HG02938 (cell line): Measurements from ENCODE around the gene CYYR1.

Source experiments
- ATAC-seq: cut with Tn5 transposase; IDR thresholded peaks from one replicate; pipeline ENCODE4 v1.9.1; 2021; ENCODE audit warnings: mild to moderate bottlenecking, moderate library complexity; ENCODE audit not compliant: unreplicated experiment

CYYR1 gene

DNA sequence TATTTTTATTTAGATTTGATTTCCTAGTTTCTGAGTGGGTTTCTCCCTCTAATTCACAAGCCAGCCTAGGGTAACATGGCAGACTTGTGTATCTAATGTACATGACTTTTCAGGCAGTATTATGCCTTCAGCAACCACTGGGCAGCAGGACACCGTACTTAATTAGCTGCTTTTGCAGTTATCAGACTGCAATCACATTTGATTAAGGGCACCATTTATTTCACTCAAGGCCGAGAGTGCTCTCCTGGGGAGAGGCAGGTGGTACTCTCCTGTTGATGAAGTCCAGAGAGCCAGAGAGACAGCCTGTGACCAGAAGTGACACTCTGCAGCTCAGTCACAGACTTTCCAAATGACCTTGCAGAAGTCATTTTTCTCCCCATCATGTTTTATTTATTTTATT is 18.7 kb downstream of the CYYR1 start:
- ATAC-seq, result no peak

DNA sequence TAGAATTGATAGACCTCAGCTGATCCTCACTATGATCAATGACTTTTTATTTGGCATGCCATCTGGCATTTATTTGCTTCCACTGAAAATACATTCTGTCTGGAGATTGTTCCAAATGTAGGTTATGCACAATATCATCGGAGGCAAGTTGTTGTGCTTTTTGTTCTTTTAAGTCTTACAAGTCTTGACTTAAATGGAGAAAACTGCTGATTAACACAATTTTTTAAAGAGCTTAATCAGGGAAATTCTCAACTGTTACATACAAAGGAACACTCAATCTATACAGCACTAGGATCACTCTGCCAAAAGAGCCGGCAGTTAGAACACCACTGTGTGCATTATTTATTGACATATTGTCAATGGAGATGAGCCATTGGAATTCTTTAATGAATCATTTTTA is 19.2 kb downstream of the CYYR1 start:
- ATAC-seq, result no peak

DNA sequence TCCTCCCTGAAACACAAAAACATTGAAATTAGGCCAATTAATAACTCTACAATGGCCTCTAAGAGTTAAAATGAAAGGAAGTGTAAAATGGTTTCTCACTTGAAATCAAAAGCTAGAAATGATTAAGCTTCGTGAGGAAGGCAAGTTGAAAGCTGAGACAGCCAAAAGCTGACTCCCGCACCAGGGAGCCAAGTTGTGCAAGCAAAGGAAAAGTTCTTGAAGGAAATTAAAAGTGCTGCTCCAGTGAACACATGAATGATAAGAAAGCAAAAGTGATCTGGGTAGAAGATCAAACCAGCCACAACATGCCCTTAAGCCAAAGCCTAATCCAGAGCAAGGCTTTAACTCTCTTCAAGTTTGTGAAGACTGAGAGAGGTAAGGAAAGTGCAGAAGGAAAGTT is 22.8 kb downstream of the CYYR1 start:
- no peak for ATAC-seq

DNA sequence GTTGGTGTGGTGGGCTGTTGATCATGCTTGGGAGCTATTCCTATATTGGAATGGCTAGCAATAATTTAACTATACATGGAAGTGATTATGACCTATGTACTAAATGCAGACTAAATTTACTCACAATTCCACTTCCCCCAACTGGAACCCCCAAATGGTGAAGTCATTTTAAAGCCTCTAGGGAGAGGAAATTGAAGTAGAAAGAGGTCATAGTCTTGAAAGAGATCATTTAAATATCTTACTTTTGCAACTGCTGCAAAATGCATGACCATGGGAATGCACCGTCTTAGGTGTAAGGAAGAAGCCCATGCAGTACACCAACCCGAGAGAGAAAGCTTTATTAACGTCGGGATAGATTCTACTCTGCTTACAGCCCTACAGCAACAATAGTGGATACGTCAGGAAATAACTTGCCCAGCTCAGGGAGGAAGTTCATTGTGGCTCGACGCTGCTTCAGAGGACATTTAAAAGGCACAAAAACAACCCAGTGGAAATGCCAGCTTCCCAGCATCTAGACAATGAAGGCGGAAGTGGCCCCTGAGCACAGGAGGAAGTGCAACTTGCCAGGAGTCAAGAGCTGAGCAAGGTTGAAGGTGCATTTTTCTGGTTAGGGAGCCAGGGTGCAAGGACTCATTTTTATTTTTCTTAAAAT is 26.5 kb downstream of the CYYR1 start:
- no peak for ATAC-seq

DNA sequence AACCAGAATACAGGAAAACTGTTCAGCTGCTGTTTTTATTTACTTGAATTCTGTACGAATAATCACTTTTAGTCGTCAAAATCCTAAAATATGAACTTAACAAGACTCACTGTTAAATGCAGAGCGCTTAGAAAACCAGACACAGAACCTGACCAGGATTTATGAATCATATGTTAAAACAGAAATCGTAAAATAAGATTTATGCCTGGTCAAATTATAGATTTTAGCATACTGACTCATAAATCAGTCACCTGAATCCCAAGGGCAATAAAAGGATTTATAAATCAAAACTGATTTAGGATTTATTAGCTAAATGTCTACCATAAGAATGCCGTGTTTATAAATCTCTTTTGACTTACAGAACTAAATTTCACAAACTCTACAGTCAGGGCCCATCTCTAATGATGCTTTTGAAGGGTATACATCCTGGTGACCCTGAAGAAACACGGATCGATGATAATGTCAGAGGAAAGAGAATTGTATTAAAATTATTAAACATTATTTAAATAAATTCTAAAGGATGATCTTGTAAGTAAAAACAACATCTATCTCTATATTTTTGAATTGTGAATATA is 28.8 kb downstream of the CYYR1 start:
- no peak for ATAC-seq

DNA sequence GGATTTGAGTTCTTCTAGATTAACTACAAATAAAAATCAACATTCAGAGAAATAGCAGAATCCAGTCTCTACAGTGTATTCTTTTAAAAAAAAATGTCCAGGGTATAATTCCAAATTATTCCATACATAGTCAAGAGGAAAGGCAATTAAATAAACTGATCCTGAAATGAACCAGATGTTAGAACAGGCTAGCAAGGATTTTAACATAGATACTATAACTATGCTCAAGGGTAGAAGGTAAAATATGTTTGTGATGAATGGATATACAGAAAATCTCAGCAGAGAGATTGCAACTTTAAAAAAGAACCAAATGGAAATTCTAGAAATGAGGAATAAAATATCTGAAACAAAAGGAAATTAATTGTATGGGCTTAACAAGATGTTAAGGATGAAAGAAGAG is 32.4 kb downstream of the CYYR1 start:
- no peak for ATAC-seq

DNA sequence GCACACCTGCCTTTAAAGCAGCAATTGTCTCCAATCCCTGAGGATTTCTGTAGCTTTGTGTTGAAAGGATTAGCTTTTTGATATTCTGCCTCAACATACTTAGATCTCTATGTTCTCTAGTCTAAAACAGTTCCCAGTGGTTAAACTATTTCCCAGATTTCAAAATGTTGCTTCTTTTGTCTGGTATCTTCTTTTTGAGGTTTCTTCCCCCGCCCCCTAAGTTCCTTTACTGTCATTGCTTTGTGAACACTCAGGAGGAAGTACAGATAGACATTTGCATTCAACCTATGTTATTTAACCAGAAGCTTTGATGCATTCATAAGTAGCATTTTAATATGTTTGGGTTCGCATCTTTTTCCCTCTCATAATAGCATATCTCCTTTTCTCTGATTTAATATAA is 33.5 kb downstream of the CYYR1 start:
- no peak for ATAC-seq

DNA sequence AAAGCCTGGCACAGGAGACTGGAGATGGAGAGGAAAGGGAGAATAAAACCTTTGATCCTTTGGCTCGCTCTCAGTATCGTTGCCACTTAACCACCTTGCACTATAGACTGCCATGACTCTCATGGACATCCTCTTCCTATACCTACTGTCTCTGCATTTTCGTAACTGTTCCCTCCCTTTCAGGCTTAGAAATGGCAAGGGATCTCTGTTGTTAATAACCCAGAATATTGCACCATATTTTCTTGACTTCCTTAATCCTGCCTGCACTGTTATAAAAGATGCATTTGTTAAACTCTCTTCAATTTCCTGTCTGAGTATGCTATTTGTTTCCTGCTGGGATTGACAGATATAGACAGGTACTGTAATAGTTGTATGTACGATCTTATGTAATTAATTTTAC is 38.6 kb downstream of the CYYR1 start:
- ATAC-seq, result no peak

DNA sequence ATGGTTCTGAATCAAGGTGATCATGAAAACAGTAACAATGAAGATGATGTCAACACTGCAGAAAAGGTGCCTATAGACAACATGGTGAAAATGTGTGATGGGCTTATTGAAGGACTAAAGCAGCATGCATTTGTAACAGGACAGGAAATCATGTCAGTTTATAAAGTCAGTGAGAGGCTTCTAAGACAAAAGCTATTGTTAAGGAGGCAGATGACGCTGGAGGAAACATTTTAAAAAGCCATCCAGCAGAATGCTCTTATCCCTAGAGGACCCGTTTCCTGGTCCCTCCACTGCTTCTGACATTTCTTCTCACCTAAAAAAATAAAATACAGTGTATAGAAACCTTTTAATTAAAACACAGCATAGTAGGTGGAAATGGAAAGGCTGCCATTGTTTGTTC is 40.9 kb downstream of the CYYR1 start:
- no peak for ATAC-seq

DNA sequence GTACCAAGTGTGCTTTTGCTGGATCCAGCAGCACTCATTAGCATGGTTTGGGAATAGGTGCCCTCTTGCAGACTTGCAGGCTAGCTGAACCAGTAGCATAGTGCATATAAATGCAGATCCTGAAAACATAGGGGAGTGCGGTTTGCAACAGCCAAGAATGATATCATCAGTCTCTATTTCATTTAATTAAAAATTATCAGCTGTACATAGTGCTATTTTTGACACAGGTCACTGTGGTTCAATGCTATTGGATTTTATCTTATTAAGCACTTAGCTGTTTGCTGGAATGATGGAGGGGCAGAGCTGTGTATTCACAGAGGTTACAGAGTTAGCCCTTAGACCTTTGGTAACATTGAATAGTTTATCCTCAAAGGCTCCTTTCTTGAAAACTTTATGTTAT is 43.6 kb downstream of the CYYR1 start:
- ATAC-seq, result no peak

DNA sequence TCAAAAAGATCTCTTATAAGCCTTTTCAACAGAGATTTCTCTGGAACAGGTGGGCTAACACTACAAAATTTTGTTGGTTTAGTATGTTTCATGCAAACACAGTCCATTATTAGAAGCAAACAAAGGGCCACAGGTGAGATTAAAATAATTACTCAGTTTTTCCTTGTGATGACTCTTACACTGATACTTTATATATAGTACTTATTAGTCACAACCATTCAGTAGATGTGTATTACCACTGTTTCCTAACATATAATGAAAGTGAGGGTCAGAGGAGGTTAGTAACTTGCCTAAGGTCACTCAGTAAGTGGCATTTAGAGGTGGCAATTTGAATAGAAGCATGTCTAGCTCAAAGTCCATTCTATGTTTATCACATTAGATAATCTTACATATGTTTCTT is 44.2 kb downstream of the CYYR1 start:
- no peak for ATAC-seq

DNA sequence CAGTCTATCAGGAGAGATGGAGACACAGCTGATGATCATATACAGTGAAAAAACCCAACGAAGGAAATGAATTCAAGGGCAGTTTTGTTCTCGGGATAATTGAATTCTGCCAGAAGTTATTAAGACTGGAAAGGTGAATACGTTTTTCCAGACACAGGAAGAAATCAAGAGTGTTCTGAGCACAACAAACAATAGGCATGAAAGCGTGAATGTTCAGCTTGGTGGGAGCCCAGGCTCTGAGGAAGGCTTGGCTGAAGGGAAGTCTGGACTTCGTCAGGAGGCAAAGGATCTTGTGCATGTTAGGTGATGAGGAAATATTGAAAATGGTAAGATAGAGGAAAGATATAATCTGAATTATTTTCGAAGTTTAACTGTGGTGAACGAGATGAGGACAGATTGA is 50.4 kb downstream of the CYYR1 start:
- ATAC-seq, result no peak

DNA sequence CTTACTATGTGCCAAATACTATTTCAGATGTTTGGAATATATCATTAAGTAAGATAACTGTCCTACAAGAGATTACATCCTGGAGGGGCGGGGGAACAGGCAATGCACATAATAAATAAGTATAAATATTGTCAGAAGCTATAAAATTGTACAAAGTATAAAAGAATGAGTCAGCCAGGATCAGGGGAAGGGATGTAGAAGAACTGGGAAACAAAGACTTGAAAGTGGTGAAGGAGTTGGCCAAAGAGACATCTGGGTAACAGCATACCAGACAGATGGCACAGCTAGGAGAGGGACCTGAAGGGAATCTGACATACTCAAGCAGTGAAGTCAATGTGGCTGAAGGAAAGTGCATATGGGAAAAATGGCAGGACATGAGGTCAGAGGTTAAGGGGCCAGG is 53.9 kb downstream of the CYYR1 start:
- ATAC-seq, result no peak

DNA sequence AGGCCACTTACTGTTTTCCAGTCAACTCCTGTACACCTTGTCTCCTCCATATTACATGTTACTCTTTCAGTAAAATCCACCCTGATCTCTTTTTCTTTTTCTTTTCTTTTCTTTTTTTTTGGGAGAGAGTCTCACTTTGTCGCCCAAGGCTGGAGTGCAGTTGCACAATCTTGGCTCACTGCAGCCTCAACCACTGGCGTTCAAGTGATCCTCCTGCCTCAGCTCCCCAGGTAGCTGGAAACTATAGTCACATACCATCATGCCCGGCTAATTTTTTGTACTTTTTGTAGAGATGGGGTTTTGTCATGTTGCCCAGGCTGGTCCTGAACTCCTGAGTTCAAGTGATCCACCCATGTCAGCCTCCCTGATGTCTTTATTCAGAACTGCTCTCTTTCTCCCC is 57.8 kb downstream of the CYYR1 start:
- no peak for ATAC-seq

DNA sequence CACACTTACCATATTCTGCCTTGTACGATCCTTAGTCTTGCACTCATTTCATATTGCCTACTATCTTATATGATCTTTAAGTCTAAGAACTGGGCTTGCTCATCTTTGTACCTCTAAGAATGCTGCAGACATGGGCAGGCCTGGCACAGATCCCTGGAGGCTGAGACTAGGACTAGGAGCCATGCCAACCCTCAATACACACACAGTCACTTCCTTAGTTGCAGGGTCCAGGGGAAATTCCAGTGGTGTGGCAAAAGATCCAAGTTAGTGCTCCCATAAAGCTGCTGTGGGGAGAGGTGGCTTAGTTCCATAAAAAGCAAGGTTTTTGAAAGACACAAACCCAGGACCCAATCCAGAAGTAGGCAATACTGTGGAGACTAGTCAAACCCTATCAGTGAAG is 59.9 kb downstream of the CYYR1 start:
- no peak for ATAC-seq

DNA sequence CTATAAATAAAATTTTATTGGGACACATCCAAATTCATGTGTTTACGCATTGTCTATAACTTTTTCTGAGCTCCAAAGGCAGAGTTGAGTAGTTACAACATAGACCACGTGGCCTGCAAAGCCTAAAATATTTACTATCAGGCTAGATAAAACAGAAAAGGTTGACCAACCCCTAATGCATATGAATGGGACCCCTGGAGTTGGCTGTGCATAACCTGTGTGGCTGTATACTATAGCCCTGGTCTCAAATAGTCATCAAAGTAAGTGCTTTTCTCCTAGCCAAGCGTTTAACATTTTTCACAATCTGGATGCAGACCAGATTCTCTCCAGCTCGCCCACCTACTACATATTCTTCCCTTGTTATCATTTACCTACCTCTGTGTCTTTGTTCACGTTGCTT is 60.4 kb downstream of the CYYR1 start:
- no peak for ATAC-seq

DNA sequence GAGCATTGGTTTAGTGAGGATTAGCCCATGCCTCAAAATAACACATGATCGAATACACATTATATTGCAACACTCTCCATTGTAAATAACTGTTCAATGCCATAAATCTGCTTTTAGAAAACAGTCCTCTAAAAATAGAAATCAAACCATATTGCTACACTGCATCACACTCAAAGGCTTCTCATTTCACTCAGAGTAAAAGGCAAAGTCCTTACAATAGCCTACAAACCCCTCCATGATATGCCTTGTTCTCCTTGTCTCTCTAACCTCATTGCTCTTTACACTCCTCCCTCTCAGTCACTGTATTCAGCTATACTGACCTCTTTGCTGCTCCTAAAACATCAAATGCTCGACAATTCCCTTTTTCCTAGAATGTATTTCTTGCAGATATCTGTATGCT is 64.2 kb downstream of the CYYR1 start:
- no peak for ATAC-seq

DNA sequence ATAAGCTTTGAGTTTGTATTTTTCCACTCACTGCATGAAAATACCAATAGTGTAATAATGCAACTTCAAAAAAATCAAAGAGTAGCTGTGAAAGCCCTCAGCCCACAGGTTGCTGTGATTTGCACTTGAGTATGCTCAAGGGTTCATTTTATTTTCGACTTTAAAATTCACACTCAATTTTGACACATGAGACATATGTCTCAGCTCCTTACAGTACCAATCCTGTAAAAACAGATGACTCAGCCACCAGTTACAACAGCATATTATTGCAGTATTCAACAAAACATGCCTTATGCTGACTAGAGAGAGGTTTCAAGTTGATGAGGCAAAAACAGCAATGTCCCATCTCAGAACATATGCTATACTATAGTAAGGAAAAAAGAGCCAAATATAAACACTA is 66.1 kb downstream of the CYYR1 start:
- no peak for ATAC-seq

DNA sequence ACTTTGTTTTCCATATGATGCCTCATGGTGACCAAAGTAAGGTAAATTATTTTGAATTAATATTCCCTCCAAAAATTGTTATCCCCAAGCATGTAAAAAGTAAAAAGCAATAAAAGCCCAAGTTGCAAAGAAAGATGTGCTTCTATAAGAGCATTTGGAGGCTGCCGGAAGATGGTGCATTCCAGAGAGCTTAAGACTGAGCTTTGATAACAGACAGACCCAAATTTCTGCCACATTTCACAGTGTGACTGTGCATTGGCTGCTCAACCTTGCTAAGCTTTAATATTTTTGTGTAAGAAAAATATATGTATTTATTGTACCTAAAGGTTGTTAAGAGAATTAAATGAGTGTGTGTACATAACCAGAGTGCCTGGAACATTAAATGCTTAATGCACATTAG is 67.9 kb downstream of the CYYR1 start:
- no peak for ATAC-seq

DNA sequence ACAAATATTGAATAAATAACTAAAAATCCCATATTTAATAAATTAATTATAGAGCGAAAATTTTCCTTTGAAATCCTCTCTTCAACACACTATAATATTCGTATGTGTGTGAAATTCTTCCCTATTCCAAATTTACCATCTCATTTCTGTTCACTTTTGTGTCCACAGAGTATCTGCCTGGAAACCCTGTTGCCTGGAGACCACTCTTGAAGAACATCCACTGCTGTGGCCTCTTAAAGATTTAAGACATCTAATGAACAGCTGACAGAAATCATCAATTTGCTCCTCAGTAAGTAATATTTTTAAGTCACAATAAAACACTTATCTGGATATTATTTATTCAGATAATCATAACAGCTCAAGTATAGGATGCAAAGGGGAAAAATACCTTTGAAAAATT is 69.7 kb downstream of the CYYR1 start:
- ATAC-seq, result no peak

DNA sequence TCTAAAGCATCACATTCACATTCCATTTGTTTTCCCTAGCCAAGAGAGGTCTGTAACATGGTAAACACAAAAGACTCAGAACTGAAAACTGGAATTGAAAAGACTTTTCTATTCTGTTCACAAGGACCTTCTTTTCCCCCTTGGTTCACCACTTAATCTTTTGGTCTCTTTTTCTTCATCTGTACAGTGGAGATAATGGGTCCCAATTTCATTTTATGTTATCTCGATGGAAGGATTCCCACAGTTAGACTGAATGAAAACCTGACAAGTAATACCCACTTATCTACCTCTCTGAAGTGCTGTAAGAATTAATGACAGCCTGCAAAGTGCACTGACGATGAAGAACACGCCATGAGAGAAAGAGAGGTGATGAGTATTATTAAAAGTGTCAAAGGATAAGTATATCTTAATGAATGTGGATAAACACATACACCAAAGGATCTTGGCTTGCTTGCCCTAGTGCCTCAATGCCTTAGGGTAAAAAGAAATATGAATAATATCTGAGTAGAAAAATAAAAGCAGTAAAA is 71.5 kb downstream of the CYYR1 start:
- no peak for ATAC-seq

DNA sequence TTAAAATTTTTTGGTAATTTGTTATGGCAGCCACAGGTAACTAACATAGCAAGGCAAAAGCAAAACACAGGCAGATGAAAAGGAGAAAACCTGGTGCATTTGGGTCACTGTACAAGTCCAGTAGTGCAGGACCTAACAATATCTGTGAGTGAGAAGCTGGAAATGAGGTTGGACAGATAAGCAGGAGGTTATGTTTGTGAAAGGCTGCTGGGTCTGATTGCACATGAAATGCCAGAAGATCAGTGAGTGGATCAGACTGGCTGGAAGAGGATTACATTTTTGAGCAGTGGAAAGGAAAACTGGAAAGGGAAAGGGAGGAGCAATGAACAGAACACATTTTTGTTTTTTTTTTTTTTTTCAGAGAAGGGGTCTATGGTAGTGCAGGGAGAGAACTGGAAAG is 73.6 kb downstream of the CYYR1 start:
- no peak for ATAC-seq

DNA sequence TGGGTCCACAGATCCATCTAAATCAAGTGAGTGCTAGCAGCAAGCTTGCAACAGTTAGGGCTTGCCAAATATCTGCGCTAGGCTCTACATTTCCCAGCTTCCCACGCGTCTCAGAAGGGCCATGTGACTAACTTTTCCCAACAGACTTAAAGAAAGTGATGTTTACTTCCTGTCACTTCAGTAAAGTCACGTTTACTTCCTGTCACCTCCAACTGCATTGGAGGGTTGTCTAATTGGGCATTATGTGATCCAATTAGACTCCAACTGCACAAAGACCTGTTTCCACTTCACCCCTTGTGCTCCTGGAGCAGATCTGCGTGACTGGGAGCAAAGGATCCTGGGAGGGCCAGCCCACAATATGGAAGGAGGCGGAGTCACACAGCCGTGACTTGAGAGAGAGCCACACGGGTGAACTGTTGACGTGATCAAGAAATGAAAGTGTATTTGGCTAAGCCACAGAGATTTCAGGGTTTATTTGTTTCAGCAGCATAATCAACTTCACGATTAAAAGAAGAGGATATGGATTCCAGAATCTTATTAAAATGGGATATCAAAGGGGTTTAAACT is 77.7 kb downstream of the CYYR1 start:
- no peak for ATAC-seq
